Naive thymus-derived CD4-positive, alpha-beta T cell (primary cell): ENCODE measurements around the gene FN1. TPM values are rescaled to one million over a fixed set of nuclear protein-coding genes. Genes with fewer than 3 reads are reported as not detected.

ENCODE experiments used
- ATAC-seq: fragments of 150-1000 bp; cut with Tn5 transposase; 2 replicates; pipeline ENCODE4 v1.10.0; 2021; ENCODE audit warnings: mild to moderate bottlenecking, moderate library complexity
- CTCF ChIA-PET: fragments of 350-600 bp; sonication (Branson Sonifier 250); formaldehyde crosslinking; loops from one replicate; lab custom pipeline; 2021; ENCODE audit warnings: antibody characterized with exemption; lab: Charles Lee
- POLR2A ChIA-PET: fragments of 350-600 bp; sonication (Branson Sonifier 250); formaldehyde crosslinking; loops from one replicate; lab custom pipeline; 2021; ENCODE audit warnings: antibody characterized with exemption, inconsistent platforms; lab: Charles Lee
- DNase-seq, 9 donors: peaks; one replicate each; pipeline versions ENCODE4 v3.0.0 to v3.0.0-alpha.2; 2020 to 2022; ENCODE audit warnings: mixed read lengths in 1 of 9
- H3K27ac ChIP-seq: one replicate; pipeline ENCODE4 v1.7.0; 2013; ENCODE audit warnings: mild to moderate bottlenecking, low read depth, low read length, moderate library complexity
- H3K27me3 ChIP-seq, 2 donors: one replicate each; pipeline ENCODE4 v1.7.0; 2013; ENCODE audit warnings: low read length in 2 of 2, mild to moderate bottlenecking in 2 of 2, moderate library complexity in 2 of 2; ENCODE audit not compliant: control insufficient read depth in 2 of 2, insufficient read depth in 2 of 2
- H3K36me3 ChIP-seq, 3 experiments: 1 replicate in 2 of 3; 2 replicates in 1 of 3; pipeline ENCODE4 v1.7.0; 2013; ENCODE audit warnings: low read length in 3 of 3, mild to moderate bottlenecking in 3 of 3, moderate library complexity in 1 of 3; ENCODE audit not compliant: insufficient read depth in 3 of 3, control insufficient read depth in 2 of 3
- H3K4me1 ChIP-seq, 2 donors: one replicate each; pipeline ENCODE4 v1.7.0; 2013; ENCODE audit warnings: low read length in 2 of 2, mild to moderate bottlenecking in 2 of 2, moderate library complexity in 1 of 2; ENCODE audit not compliant: control insufficient read depth in 2 of 2, insufficient read depth in 2 of 2
- H3K4me3 ChIP-seq: 2 replicates; pipeline ENCODE4 v1.7.0; 2013; ENCODE audit warnings: mild to moderate bottlenecking, low read length
- H3K9me3 ChIP-seq, 3 experiments: 1 replicate in 2 of 3; 2 replicates in 1 of 3; pipeline ENCODE4 v1.7.0; 2013; ENCODE audit warnings: low read length in 3 of 3; ENCODE audit not compliant: control insufficient read depth in 2 of 3
- H3K27ac Mint-ChIP-seq, 9 donors: one replicate each; pipeline ENCODE4 v1.8.0; 2020 to 2022; ENCODE audit warnings: mixed read lengths in 9 of 9, mild to moderate bottlenecking in 8 of 9, moderate library complexity in 5 of 9, inconsistent platforms in 2 of 9
- H3K27me3 Mint-ChIP-seq, 5 donors: one replicate each; pipeline ENCODE4 v1.8.0; 2021 to 2022; ENCODE audit warnings: mixed read lengths in 5 of 5, mild to moderate bottlenecking in 1 of 5
- H3K36me3 Mint-ChIP-seq, 5 donors: one replicate each; pipeline ENCODE4 v1.8.0; 2020 to 2022; ENCODE audit warnings: mixed read lengths in 5 of 5, mild to moderate bottlenecking in 3 of 5, inconsistent platforms in 1 of 5
- H3K4me1 Mint-ChIP-seq, 7 donors: one replicate each; pipeline ENCODE4 v1.8.0; 2020 to 2022; ENCODE audit warnings: mixed read lengths in 7 of 7, mild to moderate bottlenecking in 3 of 7, inconsistent platforms in 1 of 7
- H3K4me3 Mint-ChIP-seq, 10 donors: one replicate each; pipeline ENCODE4 v1.8.0; 2020 to 2022; ENCODE audit warnings: mild to moderate bottlenecking in 10 of 10, mixed read lengths in 10 of 10, moderate library complexity in 6 of 10, inconsistent platforms in 2 of 10
- H3K9me3 Mint-ChIP-seq, 11 donors: one replicate each; pipeline ENCODE4 v1.8.0; 2020 to 2022; ENCODE audit warnings: mixed read lengths in 11 of 11, mild to moderate bottlenecking in 4 of 11, inconsistent platforms in 1 of 11, moderate library complexity in 1 of 11
- intact Hi-C, 2 donors: fragments of 100-400 bp; cut with micrococcal nuclease; formaldehyde crosslinking; loops; one replicate each; pipeline ENCODE4 v1.15.1; 2023
- polyA plus RNA-seq, 2 donors: library from polyadenylated mRNA; unstranded; fragments of 300-500 nt; fragmentation: Illumina TruSeq; gene quantifications; one replicate each; pipeline ENCODE4 v1.2.3, GENCODE V29; 2021
- total RNA-seq, 6 experiments: library from RNA in 5 of 6; stranded (reverse) in 5 of 6; gene quantifications; 1 replicate in 5 of 6; 2 replicates in 1 of 6; pipeline ENCODE4 v1.2.3 and lab custom pipeline; 2021 to 2026

FN1 gene
- total and polyA plus RNA-seq, 7 experiments from 2014 or later, result 0.13 to 2.2 (median 0.68) TPM

- ChIA-PET CTCF (interaction anchor here (0.6 kb wide), 1 partner anchor 798 kb away, joined by 3 read pairs; no protein-coding TSS in a partner anchor), POLR2A (no interaction called here)
- Mint-ChIP-seq H3K27ac (no peak overlapping the region), H3K4me3 (no peak overlapping the region), H3K27me3 (peaks cover 17 to 47% (median 37%) of the 10 kb centered on the region in 5 donors), H3K9me3 (peaks cover 0 to 4% (median 0%) of the 10 kb centered on the region in 11 donors), H3K36me3 (peaks cover 0 to 4% (median 0%) of the 10 kb centered on the region in 5 donors), H3K4me1 (peaks cover 0 to 4% (median 0%) of the 10 kb centered on the region in 7 donors)
- Histone ChIP-seq H3K4me1 (no peaks in the 10 kb centered on the region), H3K36me3 (no peaks in the 10 kb centered on the region), H3K27me3 (no peaks in the 10 kb centered on the region), H3K4me3 (no peak overlapping the region), H3K9me3 (no peaks in the 10 kb centered on the region), H3K27ac (no peak overlapping the region)
- intact Hi-C loops, result no loop called here
- ATAC-seq (no peak), DNase-seq (no peak)
These were observed 17.6 kb downstream of the FN1 start for GRCh38 chr2:215418064-215418963.

DNA sequence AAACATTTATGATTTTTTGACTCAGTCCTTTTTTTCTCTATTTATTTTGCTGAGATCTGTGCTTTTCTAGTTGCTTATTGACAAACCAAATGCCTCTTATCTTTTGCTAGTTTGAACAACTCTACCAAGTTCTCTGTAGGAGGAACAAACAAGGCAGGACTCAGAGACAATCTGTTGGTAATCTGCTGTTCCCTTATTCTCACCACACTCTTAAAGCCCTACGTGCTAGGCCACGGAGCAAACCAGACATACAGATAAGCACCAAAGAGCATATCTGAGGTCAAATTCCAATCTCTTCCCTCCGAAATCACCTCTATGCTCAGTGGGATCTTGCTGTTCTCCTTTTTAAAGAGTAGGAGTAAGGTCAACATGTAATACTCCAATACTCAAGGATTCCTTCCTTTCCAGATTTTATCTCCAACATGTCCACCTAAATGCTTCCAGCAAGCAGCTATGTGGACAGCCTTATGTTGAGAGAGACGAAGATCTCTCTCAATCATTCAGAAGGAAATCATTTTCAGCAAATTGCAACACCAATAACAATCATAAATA, 18.4 kb downstream of the FN1 start:
- Mint-ChIP-seq H3K9me3 (peaks cover 0 to 4% (median 0%) of the 10 kb centered on the region in 11 donors), H3K4me1 (peaks cover 0 to 5% (median 0%) of the 10 kb centered on the region in 7 donors), H3K27ac (no peak overlapping the region), H3K4me3 (no peak overlapping the region), H3K36me3 (peaks cover 0 to 4% (median 0%) of the 10 kb centered on the region in 5 donors), H3K27me3 (peaks cover 16 to 52% (median 37%) of the 10 kb centered on the region in 5 donors)
- intact Hi-C loops, result no loop called here
- no peaks in the 10 kb centered on the region for H3K9me3 ChIP-seq
- no peak overlapping the region for H3K4me3 ChIP-seq
- ATAC-seq, result no peak
- ChIA-PET POLR2A (no interaction called here), CTCF (interaction anchor here (0.6 kb wide), 1 partner anchor 496 kb away, joined by 4 read pairs; no protein-coding TSS in a partner anchor)
- no peaks in the 10 kb centered on the region for H3K4me1 ChIP-seq
- no peaks in the 10 kb centered on the region for H3K36me3 ChIP-seq
- no peak for DNase-seq
- no peaks in the 10 kb centered on the region for H3K27me3 ChIP-seq
- H3K27ac ChIP-seq, result no peak overlapping the region

GRCh38 chr2:215416656-215417055, 19.2 kb downstream of the FN1 start:
- Mint-ChIP-seq H3K27ac (no peak overlapping the region), H3K36me3 (peaks cover 0 to 4% (median 0%) of the 10 kb centered on the region in 5 donors), H3K9me3 (peaks cover 0 to 4% (median 0%) of the 10 kb centered on the region in 11 donors), H3K4me1 (peaks cover 0 to 5% (median 0%) of the 10 kb centered on the region in 7 donors), H3K4me3 (no peak overlapping the region), H3K27me3 (peaks cover 11 to 47% (median 37%) of the 10 kb centered on the region in 5 donors)
- H3K9me3 ChIP-seq, result no peaks in the 10 kb centered on the region
- CTCF ChIA-PET, result interaction anchor here (0.6 kb wide), 1 partner anchor 497 kb away, joined by 4 read pairs; no protein-coding TSS in a partner anchor
- H3K4me3 ChIP-seq, result no peak overlapping the region
- no peak overlapping the region for H3K27ac ChIP-seq
- H3K27me3 ChIP-seq, result no peaks in the 10 kb centered on the region
- intact Hi-C loops, result no loop called here
- POLR2A ChIA-PET, result no interaction called here
- DNase-seq (no peak), ATAC-seq (no peak)
- no peaks in the 10 kb centered on the region for H3K36me3 ChIP-seq
- H3K4me1 ChIP-seq, result no peaks in the 10 kb centered on the region

DNA sequence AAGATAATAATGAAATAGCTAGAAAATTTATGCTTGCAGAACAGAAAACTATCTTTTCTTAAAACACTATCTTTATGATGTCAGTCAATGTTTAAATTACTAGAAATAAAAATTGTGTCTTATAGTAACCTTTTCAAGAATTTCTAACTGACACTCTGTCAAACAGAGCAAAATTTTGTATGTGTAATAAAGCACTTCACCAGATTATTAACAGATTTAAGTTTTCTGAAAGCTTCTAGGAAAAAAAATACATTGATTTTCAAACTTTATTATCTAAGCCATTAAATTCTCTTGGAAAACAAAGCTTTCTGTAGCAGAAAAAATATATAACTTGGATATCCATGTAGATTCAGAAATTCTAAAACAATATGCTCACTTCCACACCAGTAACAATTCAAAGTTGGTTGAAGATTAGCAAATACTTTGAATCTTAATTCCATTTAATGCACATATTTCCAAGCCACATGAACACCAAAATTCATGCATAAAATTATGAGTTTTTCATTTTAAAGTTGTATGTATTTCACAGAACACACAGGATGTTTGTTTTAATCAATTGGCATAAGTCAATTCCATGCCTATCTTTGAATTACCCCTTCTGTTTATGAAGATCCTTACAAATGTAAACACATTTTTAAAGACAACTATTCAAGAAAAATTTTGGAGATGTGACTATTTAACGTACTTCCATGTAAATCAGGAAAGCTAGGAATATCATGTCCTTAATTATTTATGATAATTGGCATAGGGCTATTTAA, 19.9 kb downstream of the FN1 start:
- peaks cover 0 to 5% (median 0%) of the 10 kb centered on the region in 7 donors for H3K4me1 Mint-ChIP-seq
- no peaks in the 10 kb centered on the region for H3K36me3 ChIP-seq
- ChIA-PET POLR2A (no interaction called here), CTCF (no interaction called here)
- H3K4me3 Mint-ChIP-seq, result no peak overlapping the region
- peaks cover 11 to 45% (median 34%) of the 10 kb centered on the region in 5 donors for H3K27me3 Mint-ChIP-seq
- H3K27ac Mint-ChIP-seq, result no peak overlapping the region
- intact Hi-C loops, result no loop called here
- H3K36me3 Mint-ChIP-seq, result peaks cover 0 to 4% (median 0%) of the 10 kb centered on the region in 5 donors
- H3K4me3 ChIP-seq, result no peak overlapping the region
- ATAC-seq, result no peak
- H3K9me3 Mint-ChIP-seq, result peaks cover 0 to 4% (median 0%) of the 10 kb centered on the region in 11 donors
- H3K9me3 ChIP-seq, result no peaks in the 10 kb centered on the region
- no peaks in the 10 kb centered on the region for H3K27me3 ChIP-seq
- no peak overlapping the region for H3K27ac ChIP-seq
- DNase-seq, result no peak
- H3K4me1 ChIP-seq, result no peaks in the 10 kb centered on the region

DNA sequence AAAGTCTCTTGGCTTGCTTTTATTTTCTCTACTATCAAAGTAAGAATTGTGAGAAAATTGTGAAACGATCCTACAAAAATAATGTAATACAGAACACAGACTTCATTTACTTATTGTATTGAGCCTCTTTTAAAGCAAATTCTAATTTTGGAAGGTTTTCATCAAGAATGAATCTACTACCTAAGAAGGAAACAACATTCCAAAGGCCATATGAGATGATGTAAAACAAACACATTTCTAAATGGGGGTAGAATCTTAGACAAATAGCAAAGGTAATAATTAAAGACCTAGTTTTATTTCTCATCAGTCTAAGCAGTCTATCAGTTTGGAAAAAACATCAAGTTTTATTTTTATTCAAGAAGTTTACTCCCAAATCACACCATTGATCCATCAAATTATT, 20.6 kb downstream of the FN1 start:
- no peak overlapping the region for H3K27ac Mint-ChIP-seq
- Histone ChIP-seq H3K27me3 (no peaks in the 10 kb centered on the region), H3K9me3 (no peaks in the 10 kb centered on the region), H3K27ac (no peak overlapping the region), H3K4me1 (no peaks in the 10 kb centered on the region), H3K4me3 (no peak overlapping the region), H3K36me3 (no peaks in the 10 kb centered on the region)
- peaks cover 0 to 6% (median 0%) of the 10 kb centered on the region in 7 donors for H3K4me1 Mint-ChIP-seq
- intact Hi-C loops, result no loop called here
- POLR2A ChIA-PET, result no interaction called here
- H3K27me3 Mint-ChIP-seq, result peaks cover 11 to 37% (median 27%) of the 10 kb centered on the region in 5 donors
- DNase-seq, result no peak
- no peak for ATAC-seq
- peaks cover 0 to 4% (median 0%) of the 10 kb centered on the region in 5 donors for H3K36me3 Mint-ChIP-seq
- no peak overlapping the region for H3K4me3 Mint-ChIP-seq
- CTCF ChIA-PET, result no interaction called here
- peaks cover 0 to 4% (median 0%) of the 10 kb centered on the region in 11 donors for H3K9me3 Mint-ChIP-seq

DNA sequence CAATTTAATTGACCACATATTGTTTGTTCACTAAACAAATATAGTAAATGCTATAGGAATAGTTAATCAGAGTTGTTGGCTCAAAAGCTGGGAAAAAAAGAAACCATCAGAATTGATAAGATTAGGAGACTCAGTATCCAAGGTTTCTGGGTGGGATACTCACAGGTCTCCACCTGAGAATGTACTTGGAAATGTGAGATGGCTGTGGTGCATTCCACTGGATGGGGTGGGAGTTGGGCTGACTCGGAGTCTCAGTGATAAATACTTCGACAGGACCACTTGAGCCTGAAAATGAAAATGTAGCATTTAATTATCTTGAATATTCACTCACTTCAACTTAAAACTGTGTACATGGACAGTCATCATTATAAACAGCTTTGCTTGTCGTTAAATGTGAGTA, 21.2 kb downstream of the FN1 start:
- Mint-ChIP-seq H3K4me3 (no peak overlapping the region), H3K9me3 (peaks cover 0 to 4% (median 0%) of the 10 kb centered on the region in 11 donors), H3K36me3 (peaks cover 0 to 4% (median 0%) of the 10 kb centered on the region in 5 donors), H3K4me1 (peaks cover 0 to 6% (median 0%) of the 10 kb centered on the region in 7 donors), H3K27ac (no peak overlapping the region), H3K27me3 (peaks cover 11 to 36% (median 25%) of the 10 kb centered on the region in 5 donors)
- DNase-seq (no peak), ATAC-seq (no peak)
- no peaks in the 10 kb centered on the region for H3K36me3 ChIP-seq
- no peaks in the 10 kb centered on the region for H3K27me3 ChIP-seq
- CTCF ChIA-PET, result interaction anchor here (0.7 kb wide), 1 partner anchor 467 kb away, joined by 3 read pairs; no protein-coding TSS in a partner anchor
- POLR2A ChIA-PET, result no interaction called here
- no peaks in the 10 kb centered on the region for H3K9me3 ChIP-seq
- H3K27ac ChIP-seq, result no peak overlapping the region
- no peak overlapping the region for H3K4me3 ChIP-seq
- no peaks in the 10 kb centered on the region for H3K4me1 ChIP-seq
- intact Hi-C loops, result no loop called here
